Head of caudate nucleus (tissue), 42 donors: ENCODE data around the gene SLC4A5.

ENCODE experiments used
- DNase-seq, 42 donors: peaks; one replicate each; pipeline versions ENCODE4 v3.0.0 to v3.0.0-alpha.2; 2020 to 2021; ENCODE audit warnings: mixed read lengths in 7 of 42
- intact Hi-C: fragments of 100-400 bp; cut with DNase I; formaldehyde crosslinking; loops from one replicate; pipeline ENCODE4 v1.15.0; 2022

Gene SLC4A5, protein sequence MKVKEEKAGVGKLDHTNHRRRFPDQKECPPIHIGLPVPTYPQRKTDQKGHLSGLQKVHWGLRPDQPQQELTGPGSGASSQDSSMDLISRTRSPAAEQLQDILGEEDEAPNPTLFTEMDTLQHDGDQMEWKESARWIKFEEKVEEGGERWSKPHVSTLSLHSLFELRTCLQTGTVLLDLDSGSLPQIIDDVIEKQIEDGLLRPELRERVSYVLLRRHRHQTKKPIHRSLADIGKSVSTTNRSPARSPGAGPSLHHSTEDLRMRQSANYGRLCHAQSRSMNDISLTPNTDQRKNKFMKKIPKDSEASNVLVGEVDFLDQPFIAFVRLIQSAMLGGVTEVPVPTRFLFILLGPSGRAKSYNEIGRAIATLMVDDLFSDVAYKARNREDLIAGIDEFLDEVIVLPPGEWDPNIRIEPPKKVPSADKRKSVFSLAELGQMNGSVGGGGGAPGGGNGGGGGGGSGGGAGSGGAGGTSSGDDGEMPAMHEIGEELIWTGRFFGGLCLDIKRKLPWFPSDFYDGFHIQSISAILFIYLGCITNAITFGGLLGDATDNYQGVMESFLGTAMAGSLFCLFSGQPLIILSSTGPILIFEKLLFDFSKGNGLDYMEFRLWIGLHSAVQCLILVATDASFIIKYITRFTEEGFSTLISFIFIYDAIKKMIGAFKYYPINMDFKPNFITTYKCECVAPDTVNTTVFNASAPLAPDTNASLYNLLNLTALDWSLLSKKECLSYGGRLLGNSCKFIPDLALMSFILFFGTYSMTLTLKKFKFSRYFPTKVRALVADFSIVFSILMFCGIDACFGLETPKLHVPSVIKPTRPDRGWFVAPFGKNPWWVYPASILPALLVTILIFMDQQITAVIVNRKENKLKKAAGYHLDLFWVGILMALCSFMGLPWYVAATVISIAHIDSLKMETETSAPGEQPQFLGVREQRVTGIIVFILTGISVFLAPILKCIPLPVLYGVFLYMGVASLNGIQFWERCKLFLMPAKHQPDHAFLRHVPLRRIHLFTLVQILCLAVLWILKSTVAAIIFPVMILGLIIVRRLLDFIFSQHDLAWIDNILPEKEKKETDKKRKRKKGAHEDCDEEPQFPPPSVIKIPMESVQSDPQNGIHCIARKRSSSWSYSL

DNA sequence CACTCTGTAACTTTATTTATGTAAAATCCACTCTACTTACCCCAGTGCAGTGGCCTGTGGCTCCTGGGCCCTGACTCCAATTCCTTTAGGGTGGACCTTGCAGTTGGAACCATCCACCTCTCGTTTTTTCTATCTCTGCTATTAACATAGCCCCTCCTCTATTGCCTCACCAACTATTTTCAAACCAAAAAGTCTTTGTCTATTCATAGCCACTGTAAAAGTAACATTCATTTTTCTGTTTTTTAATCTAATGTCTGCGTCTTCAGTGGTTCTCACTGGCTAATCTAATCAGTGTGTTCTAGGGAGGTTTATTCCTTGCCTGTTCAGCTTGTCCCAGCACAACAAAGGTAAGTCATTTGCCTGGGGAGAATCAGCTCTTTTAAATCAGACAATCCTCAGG, at the start of gene SLC4A5:
Gene SLC4A5 (minus strand): TSS at position 101 of the 400 bp plus-strand sequence. CDS start 28,393 bp downstream, outside the sequence.
- DNase-seq: no peak
- intact Hi-C loops: no loop called here

DNA sequence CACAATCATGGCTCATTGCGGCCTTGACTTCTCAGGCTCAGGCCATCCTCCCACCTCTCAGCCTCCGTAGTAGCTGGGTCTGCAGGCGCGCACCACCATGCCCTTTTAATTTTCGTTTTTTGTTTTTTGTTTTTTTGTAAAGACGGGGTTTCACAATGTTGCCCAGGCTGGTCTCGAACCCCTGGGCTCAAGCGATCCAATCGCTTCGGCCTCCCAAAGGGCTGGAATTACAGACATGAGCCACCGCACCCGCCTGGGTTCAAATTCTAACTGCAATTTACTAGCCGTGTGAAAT, 49.2 kb upstream of the SLC4A5 start:
- DNase-seq: no peak
- intact Hi-C loops: no loop called here

DNA sequence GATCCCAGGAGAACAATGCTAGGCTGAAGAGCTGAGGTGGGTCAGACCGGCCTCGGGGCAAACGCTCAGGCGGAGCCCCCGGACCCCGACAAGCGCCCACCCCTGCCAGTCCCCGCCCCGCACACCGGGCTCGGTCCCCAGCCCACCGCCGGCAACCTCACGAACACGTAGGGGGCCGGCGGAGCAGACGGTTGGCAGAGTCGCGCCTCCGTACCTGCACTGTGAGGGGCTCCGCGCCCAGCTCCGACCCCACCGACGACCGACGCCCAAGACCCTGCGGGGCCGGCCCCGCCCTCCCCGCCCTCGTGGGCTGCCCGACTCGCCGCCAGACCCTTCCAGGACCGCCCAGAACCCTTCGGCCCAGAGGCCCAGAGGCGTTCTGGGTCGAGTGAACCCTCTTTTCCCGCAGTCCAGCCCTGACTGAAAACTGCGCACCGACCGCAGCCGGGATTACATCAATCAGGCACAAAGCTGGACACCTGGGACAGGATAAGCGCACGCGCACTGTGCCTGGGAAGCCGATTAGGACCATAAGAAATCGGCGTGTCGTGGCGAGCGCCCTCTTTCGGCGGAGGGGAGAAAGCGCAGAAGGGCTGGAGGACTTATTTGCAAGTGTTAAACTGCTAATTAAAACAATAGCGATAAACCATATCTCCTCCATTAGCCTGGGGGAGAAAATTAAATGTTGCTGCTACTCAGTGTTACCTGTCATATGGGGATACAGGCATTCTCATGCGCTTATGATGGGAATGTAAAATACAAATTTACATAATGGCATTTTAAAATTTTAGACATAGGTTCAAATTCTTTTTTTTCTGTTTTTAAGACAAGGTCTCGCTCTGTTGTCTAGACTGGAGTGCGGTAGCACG, 48.6 kb upstream of the SLC4A5 start:
- DNase-seq: peak; percentile 84 to 97 (median 94)
- intact Hi-C loops: no loop called here

DNA sequence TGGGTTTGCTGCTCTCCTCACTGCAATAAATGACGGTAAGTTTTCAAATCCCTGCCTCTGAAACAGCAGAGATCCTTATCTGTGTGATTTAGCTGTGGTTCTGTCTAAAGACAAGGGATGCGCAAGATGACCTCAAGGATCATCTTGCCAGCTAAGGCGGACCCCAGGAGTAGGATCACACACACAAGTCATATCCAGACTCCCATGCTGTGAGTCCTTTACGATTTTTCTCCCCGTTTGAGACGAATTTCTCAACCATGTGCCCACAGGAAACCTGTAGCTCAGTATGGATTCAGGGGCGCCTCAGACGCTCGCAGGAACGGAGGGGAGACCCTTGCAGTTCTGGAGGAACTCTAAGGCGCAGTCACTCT, 48.0 kb upstream of the SLC4A5 start:
- DNase-seq: peak in 1 of 42 donors; percentile 36
- intact Hi-C loops: no loop called here

DNA sequence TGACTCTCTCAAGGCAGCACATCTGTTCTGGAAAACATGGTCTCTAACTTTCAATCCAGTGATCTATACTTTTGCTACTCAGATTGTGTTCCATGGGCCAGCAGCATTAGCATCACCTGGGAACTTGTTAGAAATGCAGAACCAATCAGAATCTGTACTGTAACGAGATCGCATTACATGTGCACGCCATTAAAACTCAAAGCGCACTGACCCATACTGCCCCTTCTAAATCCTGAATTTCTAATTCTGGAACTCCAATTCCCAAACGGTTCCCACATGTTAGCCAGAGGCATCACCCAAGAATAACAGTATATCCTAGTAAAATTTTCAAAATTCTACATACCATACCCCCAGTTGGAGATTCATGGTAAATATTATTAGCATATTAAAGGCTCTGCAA, 47.4 kb upstream of the SLC4A5 start:
- no peak for DNase-seq
- intact Hi-C loops: no loop called here

DNA sequence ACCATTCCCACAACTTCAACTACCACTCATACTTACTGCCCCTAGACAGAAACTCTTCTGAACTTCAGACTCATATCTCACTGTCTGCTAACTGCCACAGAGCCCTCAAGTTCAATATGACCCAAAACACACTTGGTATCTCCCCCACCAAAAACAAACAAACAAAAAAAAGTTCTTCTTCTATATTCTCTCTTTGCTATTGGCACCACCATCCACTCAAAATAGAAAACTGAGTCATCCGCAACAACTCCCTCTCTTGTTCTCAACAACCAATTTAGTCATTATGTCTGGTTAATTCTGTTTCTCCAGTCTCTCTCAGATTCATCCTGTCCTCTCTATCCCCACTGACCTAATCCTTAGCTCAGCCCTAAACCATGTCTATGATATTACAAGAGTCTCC, 44.1 kb upstream of the SLC4A5 start:
- peak in 1 of 42 donors; percentile 46 for DNase-seq
- intact Hi-C loops: no loop called here

DNA sequence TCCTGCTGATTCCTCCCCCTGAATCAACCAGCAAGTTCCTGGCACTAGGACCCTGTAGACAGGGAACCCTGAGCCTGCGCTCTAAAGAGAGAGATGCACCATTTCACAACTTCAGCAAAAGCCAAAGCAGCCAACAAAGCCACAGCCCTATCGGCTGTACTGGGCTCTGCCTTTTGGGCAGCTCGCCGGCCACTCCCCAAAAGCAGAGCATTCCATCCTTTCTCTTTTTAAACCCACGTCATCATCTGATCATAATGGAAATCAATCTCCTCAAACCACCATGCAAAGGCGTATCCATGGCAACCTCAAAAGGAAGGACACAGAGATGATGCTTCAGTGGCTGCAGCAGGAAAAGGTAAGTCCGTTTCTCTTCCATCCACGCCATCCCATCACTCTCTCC, 42.2 kb upstream of the SLC4A5 start:
- intact Hi-C loops: no loop called here
- peak; percentile 42 to 91 (median 77) for DNase-seq

DNA sequence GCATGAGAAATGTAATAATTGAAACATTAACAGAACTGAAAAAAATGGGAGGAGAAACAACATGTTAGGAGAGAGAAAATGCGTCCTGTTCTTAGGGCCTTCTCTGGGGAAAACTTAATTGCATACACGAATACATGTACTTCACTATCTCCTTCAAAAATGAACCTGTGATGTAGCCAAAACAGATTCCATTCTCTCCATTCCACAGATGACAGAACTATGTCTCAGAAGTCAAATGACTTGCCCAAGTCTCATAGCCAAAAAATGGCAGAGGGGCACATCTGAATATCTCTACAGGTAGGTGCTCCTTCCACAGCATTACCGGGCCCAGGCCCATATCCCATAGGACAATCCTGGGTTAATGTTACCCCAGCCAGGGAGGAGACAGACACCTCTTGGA, 40.8 kb upstream of the SLC4A5 start:
- no peak for DNase-seq
- intact Hi-C loops: no loop called here

DNA sequence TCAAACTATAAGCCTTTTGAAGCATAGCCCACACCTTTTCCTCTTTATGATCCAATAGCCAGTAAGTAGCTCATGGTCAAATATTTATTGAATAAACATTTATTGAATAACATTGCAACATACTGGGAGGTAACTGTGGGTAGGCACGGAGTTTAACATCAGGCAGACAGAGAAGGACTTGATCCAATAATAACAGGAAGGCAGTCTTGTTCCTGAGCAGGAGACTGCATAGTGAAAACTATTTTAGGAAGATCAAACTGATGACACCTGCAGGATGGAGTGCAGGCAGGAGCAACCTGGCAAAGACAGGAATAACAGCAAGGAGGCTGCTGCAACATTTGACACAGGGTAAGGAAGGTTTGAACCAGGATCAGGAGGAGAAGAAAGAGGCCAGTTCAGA, 40.0 kb upstream of the SLC4A5 start:
- peak in 16 of 42 donors; percentile 27 to 72 (median 43) for DNase-seq
- intact Hi-C loops: no loop called here

DNA sequence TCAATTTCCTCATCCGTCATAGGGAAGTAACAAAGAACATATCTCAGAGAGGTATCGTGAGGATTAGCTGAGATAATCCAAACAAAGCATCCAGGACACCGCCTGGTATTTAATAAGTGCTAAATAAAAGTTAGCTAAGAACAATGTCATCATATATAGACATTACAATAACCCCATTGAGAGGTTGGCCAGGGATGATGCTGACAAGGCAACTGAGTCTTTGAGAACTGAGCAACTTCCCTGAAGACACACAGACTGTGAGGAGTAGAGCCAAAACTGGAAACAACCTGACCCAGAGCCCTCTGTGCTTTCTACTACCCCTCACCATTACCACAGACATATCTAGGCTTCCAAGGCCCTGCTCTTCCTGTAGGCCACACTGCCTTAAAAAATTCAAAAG, 38.5 kb upstream of the SLC4A5 start:
- DNase-seq: no peak
- intact Hi-C loops: no loop called here

DNA sequence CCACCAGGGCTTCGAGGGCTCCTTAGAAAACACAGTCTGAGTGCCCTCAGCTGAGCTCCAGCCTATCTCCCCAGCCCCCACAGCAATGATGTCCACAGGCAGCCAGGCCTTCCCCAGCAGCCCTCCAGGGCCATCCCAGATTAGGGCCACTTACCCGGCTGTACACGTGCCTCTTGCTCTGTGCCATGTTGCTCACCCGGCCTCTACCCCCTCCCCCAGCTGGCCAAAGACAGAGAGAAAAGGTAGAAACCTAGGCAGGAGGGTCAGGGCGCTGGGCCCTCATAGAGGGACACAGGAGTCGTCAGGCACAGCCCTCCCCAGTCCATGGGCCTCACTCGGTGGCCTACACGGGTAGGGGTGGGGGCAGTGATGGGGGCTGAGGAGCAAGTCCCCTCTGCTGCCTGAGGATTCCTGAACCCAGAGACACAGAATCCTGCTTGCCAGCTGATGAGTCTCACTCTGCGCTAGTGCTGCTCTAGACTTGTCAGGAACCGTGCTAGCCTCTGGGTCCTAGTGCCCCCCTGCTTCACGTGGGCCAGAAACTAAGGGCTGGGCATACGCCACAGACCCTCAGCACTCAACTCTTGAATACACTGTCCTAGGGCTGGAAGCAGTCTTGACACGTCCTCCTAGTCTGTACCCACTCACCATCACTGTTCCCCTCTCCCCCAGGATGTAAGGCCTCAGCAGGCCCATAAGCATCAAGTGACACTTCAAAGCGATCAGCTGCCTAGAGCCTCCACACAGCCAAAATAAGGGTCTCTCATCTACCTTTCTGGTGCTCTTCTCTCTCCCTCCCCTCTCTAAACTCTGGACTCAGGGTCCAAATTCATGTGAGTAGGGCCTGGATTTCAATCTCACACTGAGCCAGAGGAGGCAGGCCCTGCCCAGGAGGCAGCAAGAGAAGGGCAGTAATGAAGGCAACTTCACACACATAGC, 36.9 kb upstream of the SLC4A5 start, which contains the start of gene DCTN1:
Gene DCTN1 (minus strand): TSS at position 461 of the 939 bp plus-strand sequence. CDS start 274 bp downstream, at position 187.
- intact Hi-C loops: no loop called here
- DNase-seq: peak; percentile 75 to 97 (median 90)

DNA sequence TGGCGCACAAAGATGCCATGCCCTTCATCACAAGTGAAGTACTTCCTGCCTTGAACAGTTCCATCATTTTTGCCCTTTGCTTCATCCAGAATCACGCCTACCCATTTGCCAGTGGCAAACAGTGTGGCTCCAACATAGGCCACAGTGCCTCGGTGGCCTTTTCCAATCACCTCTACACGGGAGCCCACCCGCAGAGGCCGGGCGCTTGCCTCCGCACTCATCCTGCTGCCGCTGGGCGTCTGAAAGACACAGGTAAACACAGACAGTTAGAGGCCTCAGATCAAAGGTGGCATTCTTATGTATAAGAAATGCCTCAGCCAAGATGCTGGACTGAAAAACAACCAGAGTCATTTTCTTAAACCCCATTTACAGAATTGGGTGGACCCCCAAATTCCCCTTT, 34.8 kb upstream of the SLC4A5 start:
- intact Hi-C loops: no loop called here
- no peak for DNase-seq

DNA sequence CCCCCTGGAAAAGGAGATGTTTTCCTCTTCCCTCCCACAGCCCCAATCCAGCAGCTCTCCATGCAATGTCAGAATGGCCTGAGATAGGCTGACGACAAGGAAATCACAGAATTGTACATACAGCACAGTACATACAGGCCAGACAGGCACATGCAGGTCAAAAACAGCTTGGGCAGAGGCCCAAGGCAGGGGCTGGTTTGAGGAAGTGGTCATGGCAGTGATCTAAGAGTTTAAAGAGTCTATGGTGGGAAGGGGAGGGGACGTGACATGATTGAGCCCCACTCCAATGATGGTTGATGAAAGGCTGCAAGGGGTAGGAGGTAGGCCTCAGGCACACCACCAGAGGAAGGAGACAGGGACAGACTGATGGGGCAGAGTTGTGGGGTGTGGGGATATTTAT, 32.6 kb upstream of the SLC4A5 start:
- DNase-seq: no peak
- intact Hi-C loops: no loop called here

DNA sequence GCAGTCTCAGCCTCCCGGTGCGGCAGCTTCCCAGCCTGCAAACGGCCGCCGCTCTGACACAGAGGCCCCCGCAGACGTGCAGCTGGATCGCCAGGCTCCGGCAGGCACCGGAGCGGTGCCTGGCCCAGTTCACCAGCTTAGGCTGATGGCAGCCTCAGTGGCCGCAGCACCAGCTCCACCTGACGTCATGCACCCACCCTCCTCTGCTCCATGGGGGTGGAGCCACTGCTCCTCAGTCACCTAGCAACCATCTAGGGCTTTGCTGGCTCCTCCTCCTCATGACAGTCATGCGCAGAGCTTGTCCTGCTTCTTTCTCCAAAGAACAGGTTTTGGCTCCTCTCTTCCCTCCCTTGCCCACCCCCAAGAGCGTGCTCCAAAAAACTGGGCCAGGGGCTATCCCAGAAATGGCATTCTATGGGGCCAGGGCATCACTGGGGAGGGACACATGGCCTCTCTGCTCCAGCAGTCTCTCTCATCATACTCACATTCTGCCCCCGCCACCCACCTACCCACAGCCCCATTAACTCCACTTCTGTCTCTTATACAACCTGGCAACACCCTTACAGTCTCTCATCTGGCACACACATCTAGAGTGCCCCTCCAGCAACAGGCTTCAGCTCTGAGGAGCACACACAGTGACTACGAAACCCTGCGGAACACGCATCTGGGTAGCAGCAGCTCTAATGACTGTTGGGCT, 31.4 kb upstream of the SLC4A5 start:
- intact Hi-C loops: no loop called here
- peak; percentile 89 to 99 (median 97) for DNase-seq

DNA sequence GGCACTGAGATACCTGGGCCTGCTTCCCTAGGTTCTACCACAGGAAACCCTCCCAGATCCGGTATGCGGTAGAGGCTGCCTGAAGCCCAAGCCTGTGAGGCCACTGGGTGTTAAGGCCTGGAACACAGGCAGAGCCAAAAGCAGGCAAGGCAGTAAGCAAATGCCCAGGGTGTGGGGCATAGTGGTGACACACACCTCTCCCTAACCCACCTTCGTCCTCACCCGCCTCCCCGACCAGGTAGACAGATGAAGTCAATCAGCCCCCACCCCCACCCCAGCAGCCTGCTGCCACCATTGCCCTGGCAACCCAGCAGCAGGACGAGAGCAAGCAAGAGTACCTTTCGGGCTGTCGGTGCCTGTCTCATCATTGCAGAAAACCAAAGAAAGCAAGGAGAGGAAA, 30.8 kb upstream of the SLC4A5 start:
- peak in 37 of 42 donors; percentile 17 to 76 (median 49) for DNase-seq
- intact Hi-C loops: no loop called here

DNA sequence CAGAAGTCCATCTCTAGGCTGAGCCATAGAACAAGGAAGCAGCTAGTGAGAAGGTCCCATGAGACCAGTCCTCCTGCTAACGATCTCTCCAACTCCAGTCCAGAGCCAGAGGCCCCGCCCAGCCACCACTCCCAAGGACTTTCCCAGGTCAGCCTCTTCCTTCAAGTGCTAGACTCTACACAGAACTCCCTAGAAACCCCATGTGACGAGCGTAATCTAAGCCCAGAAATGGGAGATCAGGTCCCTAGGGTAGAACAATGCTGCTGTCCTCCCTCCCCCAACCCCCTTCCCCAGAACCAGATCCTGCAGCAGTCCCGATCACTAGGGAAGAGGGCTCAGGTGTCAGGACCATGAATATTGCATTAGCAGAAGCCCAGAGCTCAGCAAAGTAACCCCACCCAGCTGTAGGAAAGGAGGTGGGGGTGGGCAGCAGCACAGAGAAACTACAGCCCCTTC, 30.0 kb upstream of the SLC4A5 start:
- no peak for DNase-seq
- intact Hi-C loops: no loop called here

DNA sequence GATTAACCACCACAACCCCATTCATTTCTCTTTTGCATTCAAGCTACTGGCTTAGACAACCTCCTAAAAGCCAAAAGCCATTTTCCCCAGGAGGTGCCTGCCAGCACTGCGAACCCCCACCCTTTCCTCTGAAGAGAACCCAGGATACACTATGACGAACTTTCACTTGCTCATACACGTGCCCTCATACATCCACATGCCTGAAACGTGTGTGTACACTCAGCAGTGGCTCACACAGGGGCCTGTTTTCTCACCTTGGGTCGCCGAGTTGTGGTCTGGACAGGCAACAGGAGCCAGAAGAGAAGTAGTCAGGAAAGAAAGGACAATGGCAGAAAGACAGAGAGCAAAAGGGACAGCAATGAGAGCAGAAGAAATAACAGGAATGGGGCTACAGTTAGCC, 29.5 kb upstream of the SLC4A5 start:
- DNase-seq: no peak
- intact Hi-C loops: no loop called here
